T-cell (primary cell): ENCODE results near the gene BAZ2B. TPM values are rescaled to one million over a fixed set of nuclear protein-coding genes. Genes with fewer than 3 reads are reported as not detected.
A peak's percentile ranks its signal among the peaks of the same experiment; 100 is the strongest.

ENCODE experiments used
- ATAC-seq, 4 experiments: fragments of 200-7000 bp in 3 of 4; fragments of 150-1000 bp in 1 of 4; cut with Tn5 transposase; replicated peaks in 1 of 4; 1 replicate in 3 of 4; 2 replicates in 1 of 4; pipeline ENCODE4 v1.10.0; 2021; ENCODE audit warnings: moderate library complexity in 3 of 4, mild to moderate bottlenecking in 2 of 4, moderate number of reproducible peaks in 1 of 4
- CTCF ChIA-PET, 2 donors: fragments of 300-600 bp; sonication (Branson Sonifier 250); formaldehyde crosslinking; loops; one replicate each; lab custom pipeline; 2022; ENCODE audit warnings: antibody characterized with exemption in 2 of 2; lab: Charles Lee
- POLR2A ChIA-PET, 2 donors: fragments of 300-600 bp; sonication (Branson Sonifier 250); formaldehyde crosslinking; loops; one replicate each; lab custom pipeline; 2022; ENCODE audit warnings: antibody characterized with exemption in 2 of 2; lab: Charles Lee
- DNase-seq, 35 experiments: peaks; one replicate each; pipeline versions ENCODE4 v3.0.0 to v3.0.0-alpha.2; 2013 to 2023
- H3K27ac ChIP-seq: one replicate; pipeline ENCODE4 v1.5.1; 2013; ENCODE audit warnings: low read length
- H3K27me3 ChIP-seq, 2 experiments: replicated peaks in 1 of 2; 1 replicate in 1 of 2; 2 replicates in 1 of 2; pipeline versions ENCODE4 v1.6.1 to v1.7.0; 2013; ENCODE audit warnings: low read length in 1 of 2, mixed read lengths in 1 of 2; ENCODE audit not compliant: control insufficient read depth in 2 of 2, insufficient read depth in 2 of 2; ENCODE audit errors: extremely low read depth in 1 of 2
- H3K36me3 ChIP-seq, 2 donors: 1 replicate in 1 of 2; 2 replicates in 1 of 2; pipeline versions ENCODE4 v1.6.1 to v1.7.0; 2013; ENCODE audit warnings: low read length in 1 of 2; ENCODE audit not compliant: control insufficient read depth in 2 of 2, insufficient read depth in 1 of 2; ENCODE audit errors: extremely low read depth in 1 of 2
- H3K4me1 ChIP-seq, 2 experiments: 1 replicate in 1 of 2; 2 replicates in 1 of 2; pipeline versions ENCODE4 v1.6.1 to v1.7.0; 2013; ENCODE audit warnings: low read length in 2 of 2, mixed read lengths in 1 of 2; ENCODE audit not compliant: insufficient read depth in 2 of 2, control insufficient read depth in 1 of 2; ENCODE audit errors: extremely low read depth in 1 of 2
- H3K4me3 ChIP-seq, 2 donors: 1 replicate in 1 of 2; 2 replicates in 1 of 2; pipeline versions ENCODE4 v1.5.1 to v1.7.0; 2013; ENCODE audit warnings: mild to moderate bottlenecking in 2 of 2, low read length in 1 of 2, moderate library complexity in 1 of 2; ENCODE audit not compliant: control insufficient read depth in 1 of 2; ENCODE audit errors: extremely low read depth in 1 of 2
- H3K9me3 ChIP-seq: 2 replicates; pipeline ENCODE4 v1.7.0; 2013
- H3K27ac Mint-ChIP-seq, 2 donors: one replicate each; pipeline ENCODE4 v1.8.0; 2020 to 2021; ENCODE audit warnings: mild to moderate bottlenecking in 2 of 2, mixed read lengths in 2 of 2
- H3K27me3 Mint-ChIP-seq, 2 donors: one replicate each; pipeline ENCODE4 v1.8.0; 2021 to 2022; ENCODE audit warnings: mixed read lengths in 2 of 2
- H3K36me3 Mint-ChIP-seq: one replicate; pipeline ENCODE4 v1.8.0; 2021; ENCODE audit warnings: mixed read lengths
- H3K4me1 Mint-ChIP-seq, 3 donors: one replicate each; pipeline ENCODE4 v1.8.0; 2020 to 2022; ENCODE audit warnings: mixed read lengths in 3 of 3, mild to moderate bottlenecking in 1 of 3
- H3K4me3 Mint-ChIP-seq, 3 donors: one replicate each; pipeline ENCODE4 v1.8.0; 2020 to 2022; ENCODE audit warnings: mild to moderate bottlenecking in 3 of 3, mixed read lengths in 3 of 3, moderate library complexity in 3 of 3
- H3K9me3 Mint-ChIP-seq, 3 donors: one replicate each; pipeline ENCODE4 v1.8.0; 2020 to 2022; ENCODE audit warnings: mixed read lengths in 3 of 3
- WGBS: methylation state at CpG from one replicate; pipeline ENCODE4 v1.1.5; 2013; ENCODE audit warnings: missing lambda C conversion rate; ENCODE audit not compliant: insufficient coverage; 5-methylcytosine and 5-hydroxymethylcytosine counted together
- total RNA-seq, 35 experiments: library from RNA in 6 of 35; stranded (reverse) in 6 of 35; fragments of 120-200 nt in 1 of 35; gene quantifications; one replicate each; pipeline versions ENCODE4 v1.2.1 to v1.2.4 and lab custom pipeline; 2013 to 2026

Gene BAZ2B
- total RNA-seq, 5 donors from 2014 or later (not counting 1 experiment from before 2014, with no cell fraction given): 21.2 to 38.5 (median 27.2) TPM

- WGBS: no CpG with 5 or more reads among the region's 9 CpGs
- no peak overlapping the region for H3K27ac ChIP-seq
- ChIA-PET POLR2A (no interaction called here), CTCF (no interaction called here)
- ATAC-seq (no peak), DNase-seq (no peak)
- Mint-ChIP-seq H3K27ac (no peak overlapping the region), H3K4me1 (peaks cover 16 to 21% (median 19%) of the 10 kb centered on the region in 3 donors), H3K27me3 (no peaks in the 10 kb centered on the region), H3K9me3 (no peaks in the 10 kb centered on the region), H3K4me3 (no peak overlapping the region), H3K36me3 (peaks cover 25% of the 10 kb centered on the region)
- no peaks in the 10 kb centered on the region for H3K27me3 ChIP-seq
- no peaks in the 10 kb centered on the region for H3K36me3 ChIP-seq
- H3K4me3 ChIP-seq: no peak overlapping the region
- peaks cover 2 to 6% of the 10 kb centered on the region in 2 experiments for H3K4me1 ChIP-seq
- no peaks in the 10 kb centered on the region for H3K9me3 ChIP-seq
These were observed 154.1 kb downstream of the BAZ2B start for GRCh38 chr2:159462201-159462785.

DNA sequence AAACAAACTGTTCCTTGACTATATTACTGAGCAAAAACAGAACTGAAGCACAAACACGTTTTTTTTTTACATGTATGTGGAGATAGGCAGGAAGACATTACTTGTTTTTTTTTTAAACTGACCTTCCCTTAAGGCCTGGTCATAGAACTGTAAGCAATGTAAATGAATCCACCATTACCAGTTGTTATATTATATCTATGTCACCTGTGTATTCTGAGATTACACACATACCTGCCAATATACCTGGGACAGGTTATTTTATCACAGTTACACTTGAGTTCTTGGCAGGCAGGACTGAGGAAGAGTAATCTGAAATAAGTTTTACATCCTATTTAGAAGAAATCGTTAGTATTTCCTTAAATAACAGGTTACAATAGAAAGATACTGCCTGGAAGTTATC is 155.3 kb downstream of the BAZ2B start:
- H3K4me1 ChIP-seq: peaks cover 6 to 12% of the 10 kb centered on the region in 2 experiments
- no peak overlapping the region for H3K27ac Mint-ChIP-seq
- DNase-seq (no peak), ATAC-seq (no peak)
- no peak overlapping the region for H3K27ac ChIP-seq
- no peaks in the 10 kb centered on the region for H3K9me3 ChIP-seq
- WGBS: no CpG with 5 or more reads among the region's 2 CpGs
- H3K36me3 ChIP-seq: no peaks in the 10 kb centered on the region
- H3K27me3 Mint-ChIP-seq: no peaks in the 10 kb centered on the region
- ChIA-PET CTCF (no interaction called here), POLR2A (no interaction called here)
- H3K4me3 ChIP-seq: no peak overlapping the region
- H3K36me3 Mint-ChIP-seq: peaks cover 19% of the 10 kb centered on the region
- no peaks in the 10 kb centered on the region for H3K27me3 ChIP-seq
- H3K4me3 Mint-ChIP-seq: no peak overlapping the region
- no peaks in the 10 kb centered on the region for H3K9me3 Mint-ChIP-seq
- peaks cover 17 to 30% (median 28%) of the 10 kb centered on the region in 3 donors for H3K4me1 Mint-ChIP-seq

DNA sequence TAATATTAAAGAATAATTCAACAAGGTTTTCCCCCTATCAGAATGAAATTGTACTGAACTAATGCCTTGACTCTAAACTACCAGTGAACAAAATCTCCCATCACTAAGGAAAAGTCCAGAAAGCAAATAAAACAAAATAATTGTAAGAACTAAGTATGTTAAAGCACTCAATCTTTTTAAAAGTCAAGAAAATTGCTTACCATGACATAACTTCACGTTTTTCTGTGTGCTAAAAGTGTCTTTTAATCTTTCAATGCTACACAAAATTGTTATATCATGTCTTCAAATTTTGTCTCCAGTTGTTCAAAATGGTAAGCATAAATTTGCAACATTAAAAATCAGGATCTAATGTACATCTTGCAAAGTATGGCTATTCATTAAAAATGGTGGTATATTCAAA is 156.1 kb downstream of the BAZ2B start:
- POLR2A ChIA-PET: no interaction called here
- no peaks in the 10 kb centered on the region for H3K9me3 Mint-ChIP-seq
- no peak overlapping the region for H3K4me3 Mint-ChIP-seq
- ATAC-seq (no peak), DNase-seq (no peak)
- H3K27me3 ChIP-seq: no peaks in the 10 kb centered on the region
- no peaks in the 10 kb centered on the region for H3K9me3 ChIP-seq
- peaks cover 16% of the 10 kb centered on the region for H3K36me3 Mint-ChIP-seq
- no CpG with 5 or more reads among the region's 1 CpG for WGBS
- no peak overlapping the region for H3K4me3 ChIP-seq
- H3K27me3 Mint-ChIP-seq: no peaks in the 10 kb centered on the region
- no peaks in the 10 kb centered on the region for H3K36me3 ChIP-seq
- H3K27ac Mint-ChIP-seq: no peak overlapping the region
- CTCF ChIA-PET: no interaction called here
- H3K4me1 ChIP-seq: peaks cover 6 to 12% of the 10 kb centered on the region in 2 experiments
- no peak overlapping the region for H3K27ac ChIP-seq
- H3K4me1 Mint-ChIP-seq: peaks cover 17 to 33% (median 32%) of the 10 kb centered on the region in 3 donors

- H3K36me3 Mint-ChIP-seq: peaks cover 10% of the 10 kb centered on the region
- peaks cover 6 to 12% of the 10 kb centered on the region in 2 experiments for H3K4me1 ChIP-seq
- no peak overlapping the region for H3K4me3 Mint-ChIP-seq
- no peak overlapping the region for H3K4me3 ChIP-seq
- DNase-seq (no peak), ATAC-seq (no peak)
- no peaks in the 10 kb centered on the region for H3K27me3 Mint-ChIP-seq
- CTCF ChIA-PET: no interaction called here
- H3K27ac ChIP-seq: no peak overlapping the region
- no peaks in the 10 kb centered on the region for H3K9me3 ChIP-seq
- no peaks in the 10 kb centered on the region for H3K9me3 Mint-ChIP-seq
- peaks cover 17 to 34% (median 33%) of the 10 kb centered on the region in 3 donors for H3K4me1 Mint-ChIP-seq
- no CpG with 5 or more reads among the region's 1 CpG for WGBS
- H3K27ac Mint-ChIP-seq: no peak overlapping the region
- POLR2A ChIA-PET: no interaction called here
- H3K36me3 ChIP-seq: no peaks in the 10 kb centered on the region
- H3K27me3 ChIP-seq: no peaks in the 10 kb centered on the region
These were observed 157.1 kb downstream of the BAZ2B start for GRCh38 chr2:159459279-159459678.

- no peaks in the 10 kb centered on the region for H3K36me3 ChIP-seq
- no peaks in the 10 kb centered on the region for H3K9me3 ChIP-seq
- H3K27ac ChIP-seq: no peak overlapping the region
- CTCF ChIA-PET: no interaction called here
- peaks cover 6 to 12% of the 10 kb centered on the region in 2 experiments for H3K4me1 ChIP-seq
- H3K27me3 ChIP-seq: no peaks in the 10 kb centered on the region
- ATAC-seq (no peak), DNase-seq (no peak)
- Mint-ChIP-seq H3K27me3 (no peaks in the 10 kb centered on the region), H3K36me3 (peaks cover 13% of the 10 kb centered on the region), H3K9me3 (no peaks in the 10 kb centered on the region), H3K27ac (peak overlapping the region in 1 of 2 donors; percentile 17), H3K4me3 (no peak overlapping the region), H3K4me1 (peaks cover 17 to 34% (median 33%) of the 10 kb centered on the region in 3 donors)
- POLR2A ChIA-PET: no interaction called here
- no peak overlapping the region for H3K4me3 ChIP-seq
- WGBS: no CpG with 5 or more reads among the region's 1 CpG
These were observed 158.8 kb downstream of the BAZ2B start for GRCh38 chr2:159457589-159457988.

GRCh38 chr2:159456500-159457426 is 159.6 kb downstream of the BAZ2B start:
- POLR2A ChIA-PET: no interaction called here
- ATAC-seq (no peak), DNase-seq (no peak)

More at GRCh38 chr2:159456500-159457426, 159.6 kb downstream of the BAZ2B start:
- Mint-ChIP-seq H3K36me3 (peaks cover 11% of the 10 kb centered on the region), H3K4me1 (peaks cover 17 to 31% (median 31%) of the 10 kb centered on the region in 3 donors), H3K4me3 (no peak overlapping the region), H3K27ac (peak overlapping the region in 1 of 2 donors; percentile 48), H3K9me3 (no peaks in the 10 kb centered on the region), H3K27me3 (no peaks in the 10 kb centered on the region)
- H3K4me3 ChIP-seq: no peak overlapping the region
- CTCF ChIA-PET: no interaction called here
- no CpG with 5 or more reads among the region's 5 CpGs for WGBS
- no peaks in the 10 kb centered on the region for H3K36me3 ChIP-seq
- no peaks in the 10 kb centered on the region for H3K9me3 ChIP-seq
- peaks cover 6 to 12% of the 10 kb centered on the region in 2 experiments for H3K4me1 ChIP-seq
- H3K27me3 ChIP-seq: no peaks in the 10 kb centered on the region
- no peak overlapping the region for H3K27ac ChIP-seq
